Mesenchymal stem cell (in vitro differentiated cells and primary cell): ENCODE data around the gene PPP3CA.

Experiments
- DNase-seq: peaks from one replicate; pipeline ENCODE4 v3.0.0-alpha.2; 2013
- H2AFZ ChIP-seq: one replicate; pipeline ENCODE4 v1.6.1; 2013; ENCODE audit warnings: low read depth, mild to moderate bottlenecking, control low read depth, inconsistent platforms, low read length, moderate library complexity
- H2AK5ac ChIP-seq: 2 replicates; pipeline ENCODE4 v1.6.1; 2013; ENCODE audit warnings: low read length, moderate library complexity, mild to moderate bottlenecking, inconsistent platforms; ENCODE audit not compliant: severe bottlenecking
- H2BK120ac ChIP-seq: one replicate; pipeline ENCODE4 v1.6.1; 2013; ENCODE audit warnings: low read depth, mild to moderate bottlenecking, inconsistent platforms, low read length, moderate library complexity
- H2BK12ac ChIP-seq, 2 experiments: one replicate each; pipeline ENCODE4 v1.6.1; 2013; ENCODE audit warnings: inconsistent platforms in 2 of 2, low read length in 2 of 2, mild to moderate bottlenecking in 2 of 2, moderate library complexity in 2 of 2, control low read depth in 1 of 2
- H2BK15ac ChIP-seq: one replicate; pipeline ENCODE4 v1.6.1; 2013; ENCODE audit warnings: mild to moderate bottlenecking, low read depth, inconsistent platforms; ENCODE audit not compliant: poor library complexity, severe bottlenecking
- H2BK5ac ChIP-seq: 2 replicates; pipeline ENCODE4 v1.6.1; 2013; ENCODE audit warnings: low read depth, mild to moderate bottlenecking, low read length, control low read depth, inconsistent platforms; ENCODE audit not compliant: poor library complexity, severe bottlenecking
- H3K14ac ChIP-seq, 2 experiments: one replicate each; pipeline ENCODE4 v1.6.1; 2013; ENCODE audit warnings: inconsistent platforms in 2 of 2, low read length in 2 of 2, control low read depth in 1 of 2, mild to moderate bottlenecking in 1 of 2, moderate library complexity in 1 of 2
- H3K18ac ChIP-seq, 2 experiments: one replicate each; pipeline ENCODE4 v1.6.1; 2013; ENCODE audit warnings: inconsistent platforms in 2 of 2, low read length in 2 of 2, control low read depth in 1 of 2, low read depth in 1 of 2, mild to moderate bottlenecking in 1 of 2
- H3K23ac ChIP-seq, 2 experiments: one replicate each; pipeline ENCODE4 v1.6.1; 2013; ENCODE audit warnings: inconsistent platforms in 2 of 2, low read length in 2 of 2, mild to moderate bottlenecking in 2 of 2, moderate library complexity in 2 of 2, control low read depth in 1 of 2
- H3K27ac ChIP-seq: 2 replicates; pipeline ENCODE4 v1.5.1; 2013; ENCODE audit warnings: mild to moderate bottlenecking, moderate library complexity, low read length, control low read depth, inconsistent platforms; ENCODE audit not compliant: poor library complexity, severe bottlenecking
- H3K27me3 ChIP-seq, 2 experiments: 2 replicates each; pipeline versions ENCODE4 v1.6.1 to v1.7.0; 2013; ENCODE audit warnings: low read length in 2 of 2, mild to moderate bottlenecking in 2 of 2, moderate library complexity in 2 of 2, control low read depth in 1 of 2, inconsistent platforms in 1 of 2; ENCODE audit not compliant: control insufficient read depth in 1 of 2, insufficient read depth in 1 of 2
- H3K36me3 ChIP-seq, 2 experiments: 2 replicates each; pipeline versions ENCODE4 v1.6.1 to v1.7.0; 2013; ENCODE audit warnings: low read length in 2 of 2, control low read depth in 1 of 2, inconsistent platforms in 1 of 2, low read depth in 1 of 2, mild to moderate bottlenecking in 1 of 2; ENCODE audit not compliant: insufficient read depth in 2 of 2, control insufficient read depth in 1 of 2
- H3K4ac ChIP-seq, 2 experiments: one replicate each; pipeline ENCODE4 v1.6.1; 2013; ENCODE audit warnings: inconsistent platforms in 2 of 2, low read length in 2 of 2, mild to moderate bottlenecking in 2 of 2, moderate library complexity in 2 of 2, control low read depth in 1 of 2, low read depth in 1 of 2
- H3K4me1 ChIP-seq: 2 replicates; pipeline ENCODE4 v1.6.1; 2013; ENCODE audit warnings: low read depth, low read length, control low read depth; ENCODE audit not compliant: control insufficient read depth, insufficient read depth
- H3K4me2 ChIP-seq: 2 replicates; pipeline ENCODE4 v1.6.1; 2013; ENCODE audit warnings: low read length, mild to moderate bottlenecking, inconsistent platforms; ENCODE audit not compliant: poor library complexity, severe bottlenecking
- H3K4me3 ChIP-seq, 2 experiments: 2 replicates each; pipeline versions ENCODE4 v1.5.1 to v1.7.0; 2013; ENCODE audit warnings: low read length in 2 of 2, mild to moderate bottlenecking in 2 of 2, control low read depth in 1 of 2, low read depth in 1 of 2; ENCODE audit not compliant: insufficient read depth in 1 of 2
- H3K79me1 ChIP-seq: replicated peaks from 2 replicates; pipeline ENCODE4 v1.6.1; 2013; ENCODE audit warnings: mild to moderate bottlenecking, control low read depth, low read length, inconsistent platforms; ENCODE audit not compliant: poor library complexity, severe bottlenecking
- H3K9ac ChIP-seq: 2 replicates; pipeline ENCODE4 v1.7.0; 2013; ENCODE audit warnings: mild to moderate bottlenecking, low read length, moderate library complexity
- H3K9me3 ChIP-seq: 2 replicates; pipeline ENCODE4 v1.7.0; 2013; ENCODE audit warnings: mild to moderate bottlenecking, low read length; ENCODE audit not compliant: control insufficient read depth
- H4K8ac ChIP-seq: one replicate; pipeline ENCODE4 v1.6.1; 2013; ENCODE audit warnings: inconsistent platforms, mild to moderate bottlenecking, low read length, moderate library complexity
- H4K91ac ChIP-seq: one replicate; pipeline ENCODE4 v1.6.1; 2013; ENCODE audit warnings: mild to moderate bottlenecking, low read length, inconsistent platforms
- WGBS: methylation state at CpG from one replicate; pipeline ENCODE4 v1.1.7; 2013; ENCODE audit warnings: mixed read lengths; 5-methylcytosine and 5-hydroxymethylcytosine counted together

PPP3CA gene

DNA sequence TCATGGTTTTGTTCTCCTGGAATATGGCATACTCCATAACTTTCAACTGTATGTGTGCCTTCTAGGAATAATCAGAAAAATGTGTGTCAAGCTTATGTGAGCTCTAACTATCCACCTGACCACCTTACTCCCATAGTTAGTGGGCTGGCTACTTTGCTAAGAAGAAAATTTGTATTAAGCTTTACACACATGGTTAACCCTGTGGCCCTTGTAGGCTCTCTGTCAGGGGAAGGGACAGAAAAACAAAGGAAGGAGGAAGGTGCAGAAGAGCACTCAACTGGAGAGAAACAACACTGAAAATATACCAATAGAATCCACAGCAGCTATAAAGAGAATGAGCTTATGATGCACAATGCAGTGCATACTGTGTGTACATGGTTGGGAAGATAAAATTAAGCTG, 84.6 kb downstream of the PPP3CA start:
- Histone ChIP-seq H3K4me1 (no peaks in the 10 kb centered on the region), H3K27me3 (no peaks in the 10 kb centered on the region), H3K9ac (no peak overlapping the region), H4K91ac (no peak overlapping the region), H2BK120ac (no peak overlapping the region), H3K4ac (no peak overlapping the region), H3K14ac (no peak overlapping the region), H2AK5ac (no peak overlapping the region), H3K4me3 (no peak overlapping the region), H3K36me3 (no peaks in the 10 kb centered on the region), H3K23ac (no peak overlapping the region), H3K79me1 (peaks cover 22% of the 10 kb centered on the region), H2AFZ (no peak overlapping the region), H2BK12ac (no peak overlapping the region), H2BK5ac (no peak overlapping the region), H2BK15ac (no peak overlapping the region), H3K27ac (no peak overlapping the region), H3K18ac (no peak overlapping the region), H4K8ac (no peak overlapping the region), H3K4me2 (no peak overlapping the region), H3K9me3 (no peaks in the 10 kb centered on the region)
- no peak for DNase-seq

DNA sequence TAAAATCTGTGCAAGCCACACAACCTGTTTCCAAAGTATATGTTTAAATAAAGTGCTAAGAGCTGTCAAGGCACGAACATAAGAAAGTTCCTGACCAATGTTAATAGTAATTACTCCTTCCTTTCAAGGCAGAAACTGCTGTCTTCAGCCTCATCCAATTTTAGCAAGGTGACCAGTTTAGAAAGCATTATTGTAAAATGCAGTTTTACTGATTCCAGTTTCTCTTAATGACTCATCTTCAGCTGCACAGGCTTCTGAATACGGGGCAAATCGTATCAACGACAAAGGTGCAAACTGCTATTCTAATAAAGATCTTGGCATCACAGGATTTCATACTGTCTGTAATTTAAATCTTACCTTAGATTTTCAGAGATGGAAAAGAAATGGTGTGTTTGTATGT, 87.5 kb downstream of the PPP3CA start:
- DNase-seq, result no peak
- no peak overlapping the region for H2BK5ac ChIP-seq
- H3K4me2 ChIP-seq, result no peak overlapping the region
- H3K4ac ChIP-seq, result no peak overlapping the region
- no peak overlapping the region for H4K8ac ChIP-seq
- no peak overlapping the region for H2AFZ ChIP-seq
- H3K9ac ChIP-seq, result peak overlapping the region; percentile 61
- peaks cover 17% of the 10 kb centered on the region for H3K79me1 ChIP-seq
- H3K23ac ChIP-seq, result no peak overlapping the region
- H3K4me1 ChIP-seq, result no peaks in the 10 kb centered on the region
- no peaks in the 10 kb centered on the region for H3K36me3 ChIP-seq
- WGBS, result 40% methylated on average over 1 of the region's 4 CpGs
- H2BK120ac ChIP-seq, result no peak overlapping the region
- H2BK12ac ChIP-seq, result no peak overlapping the region
- H2BK15ac ChIP-seq, result no peak overlapping the region
- H2AK5ac ChIP-seq, result no peak overlapping the region
- no peak overlapping the region for H4K91ac ChIP-seq
- H3K18ac ChIP-seq, result no peak overlapping the region
- no peak overlapping the region for H3K14ac ChIP-seq
- no peaks in the 10 kb centered on the region for H3K27me3 ChIP-seq
- no peak overlapping the region for H3K27ac ChIP-seq
- no peaks in the 10 kb centered on the region for H3K9me3 ChIP-seq
- H3K4me3 ChIP-seq, result peak overlapping the region in 1 of 2 experiments; percentile 61

DNA sequence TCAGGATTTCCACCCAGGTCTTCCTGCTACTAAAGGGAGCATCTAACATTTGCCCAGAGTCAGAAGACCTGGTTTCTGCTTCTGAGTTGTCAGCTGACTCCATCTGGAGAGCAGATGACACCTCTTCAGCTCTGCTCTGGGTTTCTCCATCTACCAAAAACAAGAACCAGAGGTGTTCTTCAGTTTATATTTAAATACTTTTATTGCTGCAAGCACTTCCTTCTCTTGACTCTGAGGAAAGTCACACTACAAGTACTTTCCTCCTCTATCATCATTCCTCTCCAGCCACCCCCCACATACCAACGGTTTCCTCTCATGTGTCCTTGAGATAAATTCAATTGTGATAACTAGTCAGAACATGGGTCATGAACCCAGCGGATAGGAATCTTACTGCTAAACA, 88.4 kb downstream of the PPP3CA start:
- Histone ChIP-seq H3K9me3 (no peaks in the 10 kb centered on the region), H3K9ac (no peak overlapping the region), H2BK120ac (no peak overlapping the region), H3K27ac (no peak overlapping the region), H2AK5ac (no peak overlapping the region), H4K8ac (no peak overlapping the region), H3K27me3 (no peaks in the 10 kb centered on the region), H3K4ac (no peak overlapping the region), H4K91ac (no peak overlapping the region), H2BK12ac (no peak overlapping the region), H3K79me1 (peaks cover 17% of the 10 kb centered on the region), H3K18ac (no peak overlapping the region), H2AFZ (no peak overlapping the region), H2BK15ac (no peak overlapping the region), H3K14ac (no peak overlapping the region), H3K36me3 (no peaks in the 10 kb centered on the region), H3K4me3 (no peak overlapping the region), H3K23ac (no peak overlapping the region), H3K4me2 (no peak overlapping the region), H2BK5ac (no peak overlapping the region), H3K4me1 (no peaks in the 10 kb centered on the region)
- 17% methylated on average over 2 of the region's 2 CpGs for WGBS
- DNase-seq, result no peak

DNA sequence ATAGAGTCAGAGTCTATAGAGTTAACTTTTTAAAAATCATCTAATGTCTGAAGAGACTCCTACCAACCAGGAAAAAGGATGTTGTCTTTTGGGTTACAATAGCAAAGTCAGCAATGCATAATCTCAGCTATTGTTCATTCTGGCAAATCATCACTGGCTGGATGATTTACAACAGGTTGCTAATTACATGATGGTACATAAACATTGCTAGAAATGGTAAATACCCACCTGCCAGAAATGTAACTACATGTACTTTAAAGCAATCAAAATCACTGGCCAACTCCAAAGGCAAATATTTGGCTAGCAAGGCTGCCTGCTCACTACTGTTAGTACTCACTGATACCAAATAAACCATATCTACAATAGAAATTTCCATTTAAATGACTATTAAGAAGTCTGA, 91.1 kb downstream of the PPP3CA start:
- Histone ChIP-seq H2AK5ac (no peak overlapping the region), H3K4me1 (no peaks in the 10 kb centered on the region), H3K14ac (no peak overlapping the region), H3K36me3 (no peaks in the 10 kb centered on the region), H3K4me2 (no peak overlapping the region), H3K27ac (no peak overlapping the region), H4K8ac (no peak overlapping the region), H3K79me1 (peaks cover 12% of the 10 kb centered on the region), H2BK15ac (no peak overlapping the region), H3K4ac (no peak overlapping the region), H2AFZ (no peak overlapping the region), H2BK120ac (no peak overlapping the region), H4K91ac (no peak overlapping the region), H2BK12ac (no peak overlapping the region), H3K9ac (no peak overlapping the region), H3K27me3 (no peaks in the 10 kb centered on the region), H3K23ac (no peak overlapping the region), H2BK5ac (no peak overlapping the region), H3K9me3 (no peaks in the 10 kb centered on the region), H3K4me3 (no peak overlapping the region), H3K18ac (no peak overlapping the region)
- no peak for DNase-seq
